HG03558 (cell line): ENCODE results near the gene MCF2L.

Experiments
- ATAC-seq: cut with Tn5 transposase; IDR thresholded peaks from one replicate; pipeline ENCODE4 v1.9.1; 2021; ENCODE audit warnings: moderate number of reproducible peaks; ENCODE audit not compliant: unreplicated experiment; ENCODE audit errors: extremely low read depth

Gene MCF2L

DNA sequence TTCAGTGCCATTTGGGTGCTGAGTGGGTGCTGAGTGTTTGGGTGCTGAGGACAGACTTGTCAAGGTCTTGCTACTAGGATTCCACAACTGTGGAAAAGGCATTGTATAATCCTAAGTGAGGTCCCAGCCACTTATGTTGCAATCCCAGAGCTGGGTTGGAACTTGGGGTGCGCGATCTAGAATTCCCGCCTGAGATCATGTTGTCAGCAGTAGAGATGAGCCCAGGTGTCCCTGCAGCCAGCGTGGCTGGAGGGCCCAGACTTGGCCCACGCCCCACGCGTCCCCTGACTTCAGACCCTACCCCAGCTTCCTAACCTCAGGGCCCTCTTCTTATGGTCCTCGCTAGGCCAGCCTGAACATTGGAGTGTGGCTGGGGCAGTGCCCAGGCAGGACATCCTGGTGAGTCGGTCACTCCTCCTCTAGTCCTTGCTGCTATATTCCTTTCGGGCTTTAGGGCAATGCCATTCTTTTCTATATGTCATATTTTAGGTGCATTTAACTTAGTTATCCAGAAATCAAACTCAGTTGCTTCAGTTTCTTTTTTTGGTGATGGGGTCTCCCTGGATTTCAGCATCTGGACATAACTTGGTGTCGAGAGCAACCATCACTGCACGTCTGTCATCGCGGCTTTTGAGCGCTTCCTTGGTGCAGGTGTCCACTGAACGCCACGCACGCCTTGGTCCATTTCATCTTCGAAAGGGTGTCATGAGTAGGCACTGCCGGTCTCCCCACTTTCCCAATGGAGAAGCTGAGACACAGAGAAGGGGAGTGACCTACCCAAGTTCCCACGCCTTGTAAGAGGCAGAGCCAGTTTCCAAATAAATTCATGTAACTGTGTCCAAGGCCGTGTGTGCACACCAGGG is 90.2 kb downstream of the MCF2L start:
- no peak for ATAC-seq

DNA sequence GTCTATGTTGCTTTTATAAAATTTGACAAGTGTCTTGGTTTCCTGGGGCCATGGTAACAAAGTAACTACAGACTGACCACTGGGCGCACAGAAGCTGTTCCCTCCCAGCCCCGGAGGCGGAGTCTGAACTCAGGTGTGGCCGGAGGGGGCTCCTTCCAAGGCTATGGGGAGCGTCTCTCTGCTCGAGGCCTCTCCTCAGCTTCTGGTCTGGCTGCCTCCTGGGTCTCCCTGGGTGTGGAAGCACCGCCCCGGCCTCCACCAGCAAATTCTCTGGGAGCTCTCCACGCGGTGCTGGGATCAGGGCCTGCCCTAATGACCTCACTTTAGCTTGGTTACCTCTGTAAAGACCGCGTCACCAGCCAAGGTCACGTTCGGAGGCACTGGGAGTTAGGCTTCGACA is 90.9 kb downstream of the MCF2L start:
- no peak for ATAC-seq

DNA sequence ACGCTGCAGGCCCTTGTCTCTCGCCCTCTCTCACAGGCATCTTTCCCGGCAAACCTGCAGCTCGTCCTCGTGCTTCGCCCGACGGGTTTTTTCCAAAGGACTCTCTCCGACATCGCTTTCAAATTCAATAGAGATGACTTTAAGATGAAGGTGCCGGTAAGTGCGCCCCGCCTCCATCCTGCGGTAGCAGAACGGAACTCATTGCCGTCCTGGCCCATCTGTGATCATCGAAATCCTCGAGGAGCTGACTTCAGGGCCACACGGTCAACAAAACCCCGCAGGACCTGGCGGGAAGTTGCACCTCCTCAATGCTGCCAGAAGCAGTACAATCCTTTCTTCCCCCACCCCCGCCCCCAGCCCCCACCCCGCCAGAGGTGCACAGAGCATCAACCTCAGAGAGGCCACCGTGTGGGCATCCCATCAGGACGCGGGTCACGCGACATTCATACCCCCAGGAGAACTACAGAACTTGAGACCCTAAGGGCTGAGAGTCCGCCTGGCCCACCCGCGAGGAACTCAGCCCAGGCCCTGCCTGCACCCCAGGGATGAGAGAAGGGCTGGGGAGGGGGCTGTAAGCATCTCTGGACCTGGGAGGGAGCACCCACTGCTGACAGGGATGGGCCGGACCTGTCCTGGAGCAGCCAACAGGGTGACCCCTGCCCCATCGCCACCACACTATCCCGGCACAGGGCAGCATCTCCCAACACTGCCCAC is 91.7 kb downstream of the MCF2L start:
- no peak for ATAC-seq

GRCh38 chr13:113061271-113061625 is 92.2 kb downstream of the MCF2L start:
- no peak for ATAC-seq

GRCh38 chr13:113061796-113062425 is 92.9 kb downstream of the MCF2L start:
- ATAC-seq = no peak

DNA sequence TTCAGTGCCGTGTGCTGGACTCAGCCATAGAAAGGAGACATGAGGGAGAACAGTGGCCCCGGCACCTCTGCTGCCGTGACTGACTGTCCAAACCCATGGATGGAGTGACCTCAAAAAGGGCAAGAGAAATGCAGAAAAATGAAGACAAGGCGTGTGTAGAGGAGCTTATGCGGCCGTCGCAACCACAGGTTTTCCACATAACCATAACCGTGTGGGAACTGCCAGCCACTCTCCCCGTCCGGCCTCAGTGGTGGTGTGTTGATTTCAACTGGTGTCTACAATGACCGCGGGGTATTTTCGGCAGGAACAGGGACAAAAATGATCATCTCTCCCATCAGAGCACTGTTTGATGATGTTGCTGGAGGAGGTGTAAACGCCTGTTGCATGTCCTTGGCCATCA is 93.7 kb downstream of the MCF2L start:
- no peak for ATAC-seq

DNA sequence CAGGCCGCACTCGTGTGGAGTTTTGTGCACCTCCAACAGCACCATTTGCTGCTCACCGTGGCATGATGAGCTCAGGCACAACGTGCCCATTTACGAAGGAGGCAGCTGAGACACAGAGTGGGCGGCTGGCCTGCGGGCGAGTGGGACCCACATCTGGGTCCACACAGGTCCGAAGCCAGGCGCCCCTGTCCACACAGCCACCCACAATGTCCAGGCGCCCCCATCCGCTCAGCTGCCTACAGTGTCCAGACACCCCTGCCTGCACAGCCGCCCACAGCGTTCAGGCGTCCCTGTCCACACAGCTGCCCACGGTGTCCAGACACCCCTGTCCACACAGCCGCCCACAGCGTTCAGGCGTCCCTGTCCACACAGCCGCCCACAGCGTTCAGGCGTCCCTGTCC is 94.1 kb downstream of the MCF2L start:
- no peak for ATAC-seq

GRCh38 chr13:113064000-113064533 is 95.1 kb downstream of the MCF2L start:
- no peak for ATAC-seq

- ATAC-seq = no peak
These were observed 95.8 kb downstream of the MCF2L start for GRCh38 chr13:113064534-113065405.

DNA sequence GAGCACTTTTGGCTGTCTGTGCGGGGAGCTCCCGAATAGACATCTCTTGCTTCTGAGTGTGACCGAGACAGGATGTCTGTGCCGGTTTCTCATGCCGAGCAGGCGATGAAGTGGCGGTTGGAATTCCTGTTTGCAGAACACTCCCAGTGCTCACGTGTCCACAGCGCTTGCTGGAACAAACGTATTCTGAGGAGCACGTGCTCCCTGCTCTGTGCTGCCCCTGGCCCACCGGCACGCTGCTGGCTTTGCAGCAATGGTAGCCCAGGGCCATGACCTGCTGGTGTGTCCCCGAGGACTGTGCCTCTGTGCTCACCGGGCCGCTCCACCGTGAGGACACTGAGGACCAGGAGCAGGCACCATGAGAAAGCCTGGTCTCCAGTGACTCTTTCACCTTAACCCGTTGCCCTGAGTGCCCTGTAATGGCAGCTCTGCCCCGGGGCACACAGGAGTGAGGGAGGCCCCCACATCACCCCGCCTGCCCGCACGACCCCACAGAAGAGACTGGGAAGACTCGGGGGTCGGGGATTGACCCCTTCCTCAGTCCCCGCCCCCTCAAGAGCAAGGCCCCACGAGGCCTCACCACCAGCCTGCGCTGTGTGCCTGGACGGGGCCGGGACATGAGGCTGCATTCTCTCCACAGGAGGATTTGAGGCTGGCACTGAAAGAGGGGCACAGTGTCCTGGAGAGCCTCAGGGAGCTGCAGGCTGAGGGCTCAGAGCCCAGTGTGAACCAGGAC is 96.6 kb downstream of the MCF2L start:
- no peak for ATAC-seq

DNA sequence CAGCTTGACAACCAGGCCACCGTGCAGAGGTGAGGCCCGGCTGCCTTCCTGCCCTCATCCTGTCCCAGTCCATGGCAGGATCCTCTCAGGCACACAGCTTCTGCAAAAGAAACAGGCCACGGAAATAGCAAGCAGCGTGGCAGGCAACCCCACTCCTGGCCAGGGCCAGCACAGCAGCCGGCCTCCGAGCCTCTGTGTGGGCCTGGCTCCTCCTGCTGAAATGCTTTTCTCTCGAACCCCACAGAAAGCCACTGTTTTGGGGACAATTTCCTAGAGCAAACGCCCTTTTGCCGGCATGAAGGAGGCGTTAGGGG is 97.1 kb downstream of the MCF2L start:
- no peak for ATAC-seq

- no peak for ATAC-seq
These were observed 97.7 kb downstream of the MCF2L start for GRCh38 chr13:113066746-113067145.

DNA sequence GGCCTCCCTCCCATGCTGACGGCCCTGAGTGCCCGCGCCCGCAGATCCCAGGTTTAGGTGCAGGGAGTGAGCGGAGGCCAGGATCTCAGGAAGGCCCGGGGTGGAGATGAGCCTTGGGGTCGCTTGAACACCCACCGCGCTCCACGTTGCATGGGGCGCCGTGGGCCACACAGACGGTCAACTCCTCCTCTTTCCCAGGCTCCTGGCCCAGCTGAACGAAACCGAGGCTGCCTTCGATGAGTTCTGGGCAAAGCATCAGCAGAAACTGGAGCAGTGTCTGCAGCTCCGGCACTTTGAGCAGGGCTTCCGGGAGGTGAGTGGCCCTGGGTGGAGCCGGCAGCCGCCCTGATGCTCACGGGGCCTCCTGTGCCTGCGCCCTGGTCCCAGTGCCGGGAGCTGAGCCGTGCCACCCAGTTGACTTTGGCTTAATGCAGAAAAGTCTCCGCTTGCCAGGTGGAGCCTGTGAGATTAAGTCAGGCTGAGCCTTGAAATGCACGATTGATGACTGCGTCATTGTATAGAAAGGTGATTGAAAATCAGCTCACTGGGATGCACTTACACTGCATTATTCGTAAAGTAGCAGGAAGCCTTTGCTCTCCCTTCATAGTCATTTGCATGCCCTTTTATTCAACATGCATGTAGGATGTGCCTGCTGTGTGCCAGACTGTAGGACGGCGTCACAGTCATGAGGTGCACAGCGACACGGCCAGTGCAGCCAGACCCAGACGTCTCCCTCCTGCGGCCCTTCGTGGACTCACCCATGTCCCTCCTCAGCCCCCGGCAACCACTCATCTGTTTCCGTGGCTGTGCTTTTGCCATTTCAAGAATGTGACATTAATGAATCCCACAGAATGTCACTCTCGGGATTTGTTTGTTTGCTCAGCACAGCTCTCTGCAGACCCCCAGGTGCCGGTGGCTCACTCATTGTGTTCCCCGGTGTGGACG is 101.1 kb downstream of the MCF2L start:
- no peak for ATAC-seq

DNA sequence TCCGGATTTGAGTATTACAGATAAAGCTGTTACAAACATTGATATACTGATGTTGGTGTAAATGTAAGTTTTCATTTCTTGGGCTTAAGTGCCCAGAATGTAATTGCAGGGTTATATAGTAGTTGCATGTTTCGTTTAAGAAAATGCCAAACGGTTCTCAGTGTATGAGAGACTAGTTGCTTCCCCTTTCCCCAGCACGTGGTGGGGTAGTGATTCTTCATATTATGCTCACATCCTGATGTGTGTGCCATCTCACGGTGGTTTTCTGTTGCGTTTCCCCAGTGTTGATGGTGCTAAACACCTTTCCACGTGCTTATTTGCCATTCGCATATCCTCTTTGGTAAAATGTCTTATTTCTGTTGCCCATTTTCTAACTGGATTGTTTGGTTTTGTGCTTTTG is 101.8 kb downstream of the MCF2L start:
- no peak for ATAC-seq

- ATAC-seq = no peak
These were observed 103.4 kb downstream of the MCF2L start for GRCh38 chr13:113072376-113072775.

- no peak for ATAC-seq
These were observed 104.9 kb downstream of the MCF2L start for GRCh38 chr13:113073942-113074341.

DNA sequence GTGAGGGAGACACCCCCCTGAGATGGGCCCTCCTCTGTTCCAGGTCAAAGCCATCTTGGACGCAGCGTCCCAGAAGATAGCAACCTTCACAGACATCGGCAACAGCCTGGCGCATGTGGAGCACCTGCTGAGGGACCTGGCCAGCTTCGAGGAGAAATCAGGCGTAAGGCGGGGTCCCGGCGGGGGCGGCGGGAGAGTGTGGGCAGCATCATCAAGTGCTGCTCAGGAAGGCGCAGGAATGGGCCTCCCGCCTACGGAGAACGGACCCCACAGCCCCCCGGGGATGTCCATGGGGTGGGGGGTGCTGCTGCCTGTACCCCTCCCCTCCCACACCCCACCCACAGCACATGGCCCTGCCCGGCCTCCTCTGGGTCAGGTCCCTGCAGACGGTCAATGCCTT is 105.4 kb downstream of the MCF2L start:
- no peak for ATAC-seq

GRCh38 chr13:113074876-113075275 is 105.9 kb downstream of the MCF2L start:
- no peak for ATAC-seq

- ATAC-seq = no peak
These were observed 106.7 kb downstream of the MCF2L start for GRCh38 chr13:113075711-113076110.
